ENCODE results near the gene FRY.

The FRY gene

DNA sequence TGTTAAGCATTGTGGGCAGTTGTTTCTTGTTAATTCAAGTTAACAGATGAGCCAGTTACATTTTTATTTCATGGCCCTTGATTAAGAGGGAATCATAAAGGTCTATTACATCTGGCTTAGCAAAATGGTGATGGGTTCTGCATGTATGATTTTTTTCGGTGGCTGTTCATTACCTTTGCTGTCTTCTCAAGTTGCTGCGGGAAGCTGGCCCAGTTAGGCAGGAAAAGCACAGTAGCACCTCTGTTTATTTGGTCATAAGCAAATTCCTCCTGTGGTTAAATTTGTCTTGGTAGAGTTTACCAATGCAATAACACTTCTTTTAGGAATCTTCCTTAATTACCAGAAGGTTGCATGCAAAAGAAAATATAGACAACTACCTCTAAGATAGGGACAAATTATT lies 104.5 kb downstream of the FRY start:
- no peak for DNase-seq

DNA sequence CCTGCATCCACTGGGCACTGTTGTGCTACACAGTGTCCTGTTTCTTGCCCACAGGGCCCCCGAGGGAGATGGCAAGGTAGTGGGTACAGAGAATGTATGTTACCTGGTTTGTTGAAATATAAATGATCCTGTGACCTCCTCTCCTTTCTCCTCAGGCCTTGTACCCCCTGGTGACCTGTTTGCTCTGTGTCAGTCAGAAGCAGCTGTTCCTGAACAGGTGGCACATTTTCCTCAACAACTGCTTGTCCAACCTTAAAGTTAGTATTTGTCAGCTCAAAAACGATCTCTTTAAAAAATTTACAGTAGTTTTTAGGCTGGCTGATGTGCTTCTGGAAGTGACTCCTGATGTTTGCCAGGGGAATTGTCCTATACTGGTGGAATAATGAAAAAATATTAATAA lies 105.1 kb downstream of the FRY start:
- no peak for DNase-seq

DNA sequence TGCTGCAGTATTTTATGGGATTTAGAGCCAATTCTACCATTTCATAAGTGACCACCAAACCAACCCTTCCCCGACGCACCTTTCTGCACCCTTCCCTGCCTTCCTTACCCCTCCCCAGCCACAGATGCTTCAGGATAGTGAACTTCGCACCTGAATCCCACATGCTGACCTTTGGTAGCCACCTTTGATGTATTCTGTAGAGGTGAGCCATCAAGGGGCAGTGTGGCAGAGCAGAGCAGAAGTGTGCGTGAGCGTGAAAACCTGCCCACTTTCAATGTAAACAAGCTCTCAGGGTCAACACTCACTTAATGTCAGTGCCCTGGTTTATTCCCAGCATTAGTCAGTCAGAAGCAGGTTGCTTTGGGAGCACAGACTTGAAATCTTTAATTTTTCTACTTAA lies 107.7 kb downstream of the FRY start:
- DNase-seq, result no peak

DNA sequence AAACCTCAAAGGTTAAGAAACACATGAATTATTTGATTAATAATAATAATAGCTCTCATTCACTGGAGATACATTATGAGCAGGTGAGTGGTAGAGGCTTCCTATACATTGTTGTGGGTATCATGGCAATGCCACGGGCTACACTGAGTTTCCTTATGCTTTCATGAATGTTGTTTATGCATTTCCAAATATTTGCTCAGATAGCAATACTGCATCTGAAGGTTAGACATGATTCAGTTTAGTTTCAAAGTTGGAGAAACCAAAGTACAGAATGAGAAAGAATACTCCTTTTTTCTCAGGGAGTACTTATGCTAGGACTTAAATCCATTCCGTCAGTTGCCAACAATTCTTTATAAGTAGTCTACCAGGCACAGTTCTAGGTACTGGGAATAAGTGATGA lies 108.5 kb downstream of the FRY start:
- no peak for DNase-seq

GRCh38 chr13:32141462-32141861 lies 109.9 kb downstream of the FRY start:
- DNase-seq, result no peak

- DNase-seq, result no peak
Observed at GRCh38 chr13:32142115-32142514, 110.5 kb downstream of the FRY start.

DNA sequence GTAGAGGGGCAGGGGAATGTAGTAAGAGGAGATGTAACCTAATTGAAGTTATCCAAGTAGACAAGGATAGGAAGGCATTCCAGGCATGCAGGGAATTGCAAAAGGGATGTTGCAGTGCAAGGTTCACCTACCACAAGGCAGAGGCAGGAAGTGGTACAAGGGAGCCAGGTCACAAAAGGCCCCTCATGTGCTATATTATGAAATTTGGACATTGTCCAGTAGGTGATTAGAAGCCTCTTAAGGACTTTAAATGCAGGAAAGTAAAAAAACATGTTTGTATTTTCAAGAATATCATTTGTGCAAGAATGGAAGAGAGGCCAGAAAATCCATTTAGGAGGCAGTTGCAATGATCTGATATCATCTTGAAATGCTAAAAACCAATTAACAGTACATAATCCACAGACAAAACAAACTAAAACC lies 111.4 kb downstream of the FRY start:
- no peak for DNase-seq

DNA sequence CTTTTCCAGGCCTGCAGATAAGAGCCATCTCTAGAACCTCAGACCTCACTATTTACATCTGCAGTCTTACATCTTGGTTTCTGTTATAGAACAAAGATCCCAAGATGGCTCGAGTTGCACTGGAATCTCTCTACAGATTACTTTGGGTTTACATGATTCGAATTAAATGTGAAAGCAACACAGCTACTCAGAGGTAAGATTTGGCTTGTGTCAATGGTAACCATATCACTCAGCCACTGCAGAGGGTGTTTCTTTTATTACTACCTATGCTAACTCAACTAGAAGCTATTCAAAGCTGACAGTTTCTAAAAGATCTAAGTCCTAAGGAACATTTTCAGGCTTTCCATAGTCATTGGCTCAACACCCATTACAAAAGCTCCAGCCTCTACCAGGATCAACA lies 115.6 kb downstream of the FRY start:
- no peak for DNase-seq

- no peak for DNase-seq
Observed at GRCh38 chr13:32147976-32148375, 116.4 kb downstream of the FRY start.

GRCh38 chr13:32150239-32150638 lies 118.7 kb downstream of the FRY start:
- no peak for DNase-seq

DNA sequence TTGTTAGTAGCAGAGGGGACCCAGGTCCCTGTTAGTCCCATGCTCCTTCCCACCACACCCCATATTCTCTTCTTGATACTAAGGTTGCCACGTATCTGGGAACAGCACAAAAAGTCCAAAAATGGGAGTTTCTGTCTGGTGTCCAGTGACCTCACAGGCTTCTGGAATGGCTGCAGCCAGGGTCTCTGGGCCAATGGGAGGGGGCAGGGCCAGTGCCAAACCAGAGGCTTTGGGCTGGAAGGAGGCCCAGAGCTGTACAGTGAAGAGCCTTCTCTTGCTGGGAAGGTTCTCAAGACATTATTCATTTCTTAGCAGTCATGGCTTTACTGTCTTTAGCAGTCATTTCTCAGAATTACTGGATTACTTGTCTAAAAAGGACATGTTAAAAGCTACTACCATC lies 119.2 kb downstream of the FRY start:
- no peak for DNase-seq

DNA sequence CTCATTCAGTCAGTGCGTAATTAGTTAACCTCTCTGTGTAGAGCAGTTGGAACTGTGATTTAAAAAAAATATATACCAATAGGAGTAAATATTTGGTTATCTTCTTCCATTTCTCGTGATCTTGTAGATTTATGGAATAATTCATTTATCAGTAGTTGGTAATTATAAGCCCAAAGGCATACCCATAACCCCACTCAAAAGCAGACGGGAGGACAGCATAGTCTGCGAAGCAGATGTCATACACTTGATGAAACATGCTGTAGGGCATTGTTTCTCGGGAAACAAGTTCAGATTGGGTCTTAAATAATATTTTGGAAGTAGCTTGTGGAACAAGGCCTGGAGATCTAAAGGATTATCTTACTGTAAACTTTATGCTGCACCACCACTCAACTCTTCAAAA lies 119.7 kb downstream of the FRY start:
- no peak for DNase-seq

GRCh38 chr13:32153056-32153455 lies 121.5 kb downstream of the FRY start:
- DNase-seq, result no peak

DNA sequence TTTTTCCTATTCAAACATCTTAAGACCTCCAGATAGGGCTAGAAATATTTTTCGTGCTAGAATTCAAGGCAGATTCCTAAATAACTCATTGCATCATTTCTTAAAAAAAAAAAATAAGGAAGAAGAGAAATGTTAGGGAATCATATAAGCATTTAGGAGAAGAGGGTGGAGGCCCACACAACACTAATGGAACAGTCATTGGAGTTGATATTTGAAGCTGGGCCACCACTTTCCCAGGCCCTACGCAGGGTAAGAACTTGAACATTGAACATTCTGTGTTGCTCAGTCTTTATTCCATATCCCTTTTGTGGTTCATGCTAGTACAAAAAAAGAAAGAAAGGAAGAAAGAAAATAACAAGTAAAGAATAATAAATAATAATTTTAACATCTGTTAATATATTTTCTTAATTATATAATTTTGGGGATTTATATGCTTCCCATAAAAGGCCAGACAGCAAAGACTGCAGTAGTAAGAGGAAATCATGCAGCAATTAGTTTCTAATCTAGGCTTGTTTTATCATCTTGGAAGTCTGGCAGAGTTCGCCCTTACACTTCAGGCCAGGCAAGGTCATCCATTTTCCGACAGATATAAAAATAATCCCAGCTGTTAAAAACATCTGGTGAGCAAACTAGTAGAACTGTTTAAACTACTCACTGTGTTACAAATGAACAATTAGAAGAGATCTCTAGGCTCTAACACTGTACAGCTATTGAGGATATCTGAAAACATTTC lies 127.7 kb downstream of the FRY start:
- peak; percentile 45 for DNase-seq

DNA sequence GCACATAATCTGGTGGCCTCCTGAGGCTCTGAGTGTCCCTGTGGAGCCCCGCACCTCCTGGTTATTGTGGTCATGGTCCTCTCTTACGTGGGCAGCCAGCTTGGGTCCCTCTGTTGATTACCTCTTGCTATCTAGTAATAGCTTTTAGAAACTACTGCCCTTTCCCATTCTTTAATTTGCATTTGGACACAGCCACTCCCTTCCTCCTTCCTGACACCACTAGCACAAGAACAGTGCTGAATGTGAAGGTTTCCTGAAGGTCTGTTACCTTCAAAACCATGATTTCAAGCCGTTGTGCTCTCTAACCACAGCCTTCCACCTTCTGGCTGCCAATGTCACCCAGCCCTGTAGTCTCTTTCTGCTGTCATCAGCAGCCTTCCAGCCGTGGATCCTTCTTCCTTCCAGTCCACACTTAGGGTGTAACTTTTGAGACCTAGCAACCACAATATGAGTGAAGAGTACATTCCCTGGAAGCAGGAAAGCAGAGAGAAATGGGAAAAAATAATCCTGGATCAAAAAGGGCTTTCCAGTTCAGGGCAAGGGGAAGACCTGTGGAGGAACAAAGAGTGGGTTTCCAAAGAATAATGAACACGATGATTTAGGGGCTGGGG lies 130.9 kb downstream of the FRY start:
- DNase-seq, result no peak

DNA sequence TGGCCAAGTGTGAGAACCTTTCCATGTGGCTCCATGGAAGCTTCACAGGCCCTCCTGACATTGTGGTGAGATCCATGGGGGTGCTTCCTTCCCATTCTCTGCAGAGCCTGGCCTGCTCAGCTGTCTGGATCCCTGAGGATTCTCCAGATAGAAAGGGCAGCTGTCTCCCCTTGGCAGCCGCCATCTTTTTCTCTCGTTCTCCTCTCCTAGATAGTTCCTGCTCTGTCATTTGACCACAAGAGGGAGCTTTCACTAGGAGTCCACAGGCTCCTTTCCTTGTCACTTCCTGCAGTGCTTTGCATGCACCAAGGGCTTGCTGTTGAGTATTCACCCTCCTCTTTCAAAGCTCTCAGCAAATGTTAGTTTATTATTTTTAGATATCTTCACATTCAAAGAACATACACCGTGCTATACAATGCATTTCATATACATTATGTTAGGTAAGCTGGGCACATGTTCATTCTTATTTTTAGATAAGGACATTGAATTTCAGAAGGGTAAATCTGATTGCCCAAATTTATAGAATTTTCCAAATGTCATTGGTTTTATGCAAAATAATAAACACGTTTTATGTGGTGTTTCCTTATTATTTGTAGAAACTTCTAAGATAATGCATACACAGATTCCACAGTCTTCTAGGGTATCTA lies 133.2 kb downstream of the FRY start:
- DNase-seq, result peak; percentile 37

DNA sequence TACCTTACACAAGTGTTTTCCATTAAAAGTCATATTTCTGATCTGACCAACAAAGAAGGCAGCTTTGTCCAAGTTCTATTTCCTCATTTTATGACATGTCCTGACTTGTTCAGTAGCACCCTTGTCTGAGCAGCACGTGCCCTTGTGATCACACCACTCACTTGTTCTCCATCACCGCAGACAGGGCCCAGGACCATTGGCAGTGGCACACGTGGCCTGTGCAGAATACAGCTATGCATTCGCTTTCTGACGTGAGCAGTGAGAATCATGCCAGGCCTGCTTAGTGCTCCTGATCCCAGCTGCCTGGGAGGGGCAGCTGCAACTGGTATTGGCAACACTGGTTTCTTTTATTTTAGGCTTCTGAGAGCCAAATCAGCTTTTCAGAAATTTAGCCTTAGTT lies 134.2 kb downstream of the FRY start:
- no peak for DNase-seq

DNA sequence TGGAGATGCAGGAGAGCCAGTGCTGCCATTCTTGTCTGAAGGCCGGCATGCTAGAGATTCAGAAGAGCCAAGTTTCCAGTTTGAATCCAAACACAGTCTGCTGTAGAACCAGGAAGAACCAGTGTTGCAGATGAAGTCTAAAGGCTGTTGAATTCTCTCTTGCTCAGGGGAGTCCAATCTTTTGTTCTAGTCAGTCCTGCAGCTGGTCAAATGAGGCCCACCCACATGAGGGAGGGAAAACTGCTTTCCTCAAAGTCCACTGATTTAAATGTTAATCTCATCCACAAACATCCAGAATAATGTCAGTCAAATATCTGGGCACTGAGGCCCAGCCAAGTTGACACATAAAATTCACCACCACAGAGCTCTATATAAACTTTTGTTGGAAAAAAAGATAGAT lies 136.6 kb downstream of the FRY start:
- DNase-seq, result no peak

GRCh38 chr13:32170841-32171240 lies 139.3 kb downstream of the FRY start:
- no peak for DNase-seq

- DNase-seq, result no peak
Observed at GRCh38 chr13:32173881-32174280, 142.3 kb downstream of the FRY start.

- DNase-seq, result no peak
Observed at GRCh38 chr13:32174366-32174765, 142.8 kb downstream of the FRY start.

DNA sequence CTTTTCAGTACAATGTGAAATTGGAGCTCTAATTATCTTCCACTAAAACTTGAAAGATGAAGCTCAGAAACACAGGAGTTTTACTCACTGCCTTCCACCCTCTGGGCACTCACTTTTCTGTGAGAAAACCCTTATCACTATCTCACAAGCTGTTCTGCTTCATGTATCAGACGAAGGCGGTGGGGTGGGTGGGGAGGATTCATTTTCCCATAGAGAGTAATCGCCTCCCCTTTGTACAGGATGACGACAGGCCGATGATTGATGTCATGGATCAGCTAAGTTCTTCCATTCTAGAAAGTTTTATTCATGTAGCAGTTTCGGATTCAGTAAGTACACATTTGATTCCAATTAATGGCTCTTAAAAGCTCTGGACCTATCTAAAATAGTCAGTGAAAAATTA lies 143.7 kb downstream of the FRY start:
- DNase-seq, result no peak

- DNase-seq, result no peak
Observed at GRCh38 chr13:32175943-32176342, 144.4 kb downstream of the FRY start.

GRCh38 chr13:32176696-32177095 lies 145.1 kb downstream of the FRY start:
- no peak for DNase-seq

DNA sequence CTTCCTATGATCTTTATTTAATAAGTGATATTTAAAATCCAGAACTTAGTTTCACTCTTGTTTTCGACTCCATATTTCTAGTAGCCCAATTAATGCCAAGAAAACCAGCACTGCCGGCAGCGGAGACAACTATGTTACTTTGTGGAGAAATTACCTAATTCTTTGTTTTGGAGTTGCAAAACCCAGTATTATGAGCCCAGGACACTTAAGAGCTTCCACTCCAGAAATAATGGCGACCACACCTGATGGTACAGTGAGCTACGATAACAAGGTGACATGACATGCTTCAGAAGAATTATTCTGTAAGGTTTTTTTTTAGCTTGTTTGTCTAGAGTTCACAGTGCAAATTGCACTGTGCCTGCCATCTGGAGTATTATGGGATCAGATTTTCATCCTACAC lies 147.2 kb downstream of the FRY start:
- DNase-seq, result no peak
